H1 (cell line): ENCODE results near the gene ARHGAP15.

Source experiments
- CREB1 ChIP-seq: IDR thresholded peaks from 2 replicates; pipeline ENCODE4 v1.6.1; 2012; ENCODE audit warnings: inconsistent platforms
- CTCF ChIP-seq, 3 experiments: IDR thresholded peaks; 1 replicate in 2 of 3; 2 replicates in 1 of 3; pipeline versions ENCODE4 v1.5.1 to v1.6.1; 2011; ENCODE audit warnings: low read length in 3 of 3, mild to moderate bottlenecking in 3 of 3, inconsistent platforms in 2 of 3, low read depth in 1 of 3, moderate library complexity in 1 of 3; ENCODE audit not compliant: insufficient read depth in 1 of 3; ENCODE audit errors: control extremely low read depth in 1 of 3
- GTF2F1 ChIP-seq: IDR thresholded peaks from 2 replicates; pipeline ENCODE4 v1.6.1; 2012; ENCODE audit warnings: low read depth, low read length, improper control_type of control experiment, borderline replicate concordance
- HDAC2 ChIP-seq, 2 experiments: fragments of 300-600 bp in 1 of 2; sonication (generic) in 1 of 2; IDR thresholded peaks; 2 replicates each; pipeline ENCODE4 v1.6.1; 2011 to 2012; ENCODE audit warnings: low read depth in 2 of 2, low read length in 2 of 2, mild to moderate bottlenecking in 2 of 2, moderate library complexity in 2 of 2, borderline replicate concordance in 1 of 2, inconsistent platforms in 1 of 2
- HDAC6 ChIP-seq: IDR thresholded peaks from one replicate; pipeline ENCODE4 v1.7.1; 2012; ENCODE audit warnings: low read depth, mild to moderate bottlenecking, inconsistent platforms, low read length, moderate library complexity
- JUN ChIP-seq: IDR thresholded peaks from 2 replicates; pipeline ENCODE4 v1.6.1; 2011; ENCODE audit warnings: low read depth, mild to moderate bottlenecking, improper control_type of control experiment, low read length
- MAX ChIP-seq: IDR thresholded peaks from 2 replicates; pipeline ENCODE4 v1.6.1; 2012; ENCODE audit warnings: inconsistent platforms
- PHF8 ChIP-seq: fragments of 200-600 bp; sonication (generic); conservative IDR thresholded peaks from 2 replicates; pipeline ENCODE4 v1.7.1; 2012; ENCODE audit warnings: low read depth, mild to moderate bottlenecking, inconsistent platforms, low read length, moderate library complexity
- POLR2A ChIP-seq, 2 experiments: IDR thresholded peaks; 1 replicate in 1 of 2; 2 replicates in 1 of 2; pipeline ENCODE4 v1.6.1; 2011; ENCODE audit warnings: low read depth in 2 of 2, low read length in 2 of 2, mild to moderate bottlenecking in 2 of 2; ENCODE audit errors: control extremely low read depth in 1 of 2
- RNF2 ChIP-seq: fragments of 200-900, 300-1000 bp; sonication (generic); IDR thresholded peaks from 2 replicates; pipeline ENCODE4 v1.7.1; 2016; ENCODE audit warnings: borderline replicate concordance, low read depth, mild to moderate bottlenecking, antibody characterized with exemption, low read length; ENCODE audit not compliant: poor library complexity, severe bottlenecking; ENCODE audit errors: missing control alignments
- TAF1 ChIP-seq: IDR thresholded peaks from 2 replicates; pipeline ENCODE4 v1.6.1; 2011; ENCODE audit warnings: mild to moderate bottlenecking, low read depth, low read length
- ZNF274 ChIP-seq: IDR thresholded peaks from 2 replicates; pipeline ENCODE4 v1.7.0; 2012; ENCODE audit warnings: low read length, borderline replicate concordance; ENCODE audit errors: extremely low read depth
- TF ChIP-seq, protein P1 (sequence below): IDR thresholded peaks from 2 replicates; pipeline ENCODE4 v1.6.1; 2011; ENCODE audit warnings: low read length, improper control_type of control experiment

GRCh38 chr2:143300536-143300935 lies 171.3 kb downstream of the ARHGAP15 start:
- TF ChIP-seq CTCF (IDR thresholded peaks at IDR 0.05; ENCODE audit: control extremely low read depth in 1 of 3, insufficient read depth in 1 of 3, low read depth in 1 of 3, low read length in 3 of 3) (no peak), RNF2 (no peak), JUN (no peak), ZNF274 (no peak), POLR2A (IDR thresholded peaks at IDR 0.05; ENCODE audit: control extremely low read depth in 1 of 2, low read depth in 2 of 2, low read length in 2 of 2) (no peak), GTF2F1 (no peak), PHF8 (no peak), CREB1 (no peak), HDAC6 (no peak), HDAC2 (IDR thresholded peaks at IDR 0.05; ENCODE audit: borderline replicate concordance in 1 of 2, low read depth in 2 of 2, low read length in 2 of 2) (no peak), MAX (no peak), TAF1 (no peak)
- TF ChIP-seq, protein P1, sequence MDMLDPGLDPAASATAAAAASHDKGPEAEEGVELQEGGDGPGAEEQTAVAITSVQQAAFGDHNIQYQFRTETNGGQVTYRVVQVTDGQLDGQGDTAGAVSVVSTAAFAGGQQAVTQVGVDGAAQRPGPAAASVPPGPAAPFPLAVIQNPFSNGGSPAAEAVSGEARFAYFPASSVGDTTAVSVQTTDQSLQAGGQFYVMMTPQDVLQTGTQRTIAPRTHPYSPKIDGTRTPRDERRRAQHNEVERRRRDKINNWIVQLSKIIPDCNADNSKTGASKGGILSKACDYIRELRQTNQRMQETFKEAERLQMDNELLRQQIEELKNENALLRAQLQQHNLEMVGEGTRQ: no peak
